GM12864 (cell line): ENCODE results near the gene CCDC190.

ENCODE experiments used
- DNase-seq: peaks from one replicate; pipeline ENCODE4 v3.0.0-alpha.2; 2011; ENCODE audit warnings: low read depth
- H3K4me3 ChIP-seq: 2 replicates; pipeline ENCODE4 v1.5.1; 2011; ENCODE audit warnings: mild to moderate bottlenecking, low read depth, low read length, control low read depth
- CTCF ChIP-seq: IDR thresholded peaks from 2 replicates; pipeline ENCODE4 v1.5.1; 2011; ENCODE audit warnings: low read depth, mild to moderate bottlenecking, moderate library complexity, low read length, control low read depth, inconsistent platforms; ENCODE audit errors: missing control alignments

Gene CCDC190

GRCh38 chr1:162849711-162850110 is 11.3 kb downstream of the CCDC190 start:
- no peak overlapping the region for H3K4me3 ChIP-seq

GRCh38 chr1:162847839-162848453 is 13.0 kb downstream of the CCDC190 start:
- peak; percentile 39 for DNase-seq
- TF ChIP-seq CTCF, result peak; percentile 83
- H3K4me3 ChIP-seq, result no peak overlapping the region

More at GRCh38 chr1:162849711-162850110, 11.3 kb downstream of the CCDC190 start:
- no peak for DNase-seq
- no peak for TF ChIP-seq CTCF

GRCh38 chr1:162846256-162847212 is 14.4 kb downstream of the CCDC190 start:
- no peak for TF ChIP-seq CTCF
- no peak for DNase-seq
- no peak overlapping the region for H3K4me3 ChIP-seq

GRCh38 chr1:162844153-162844552 is 16.8 kb downstream of the CCDC190 start:
- H3K4me3 ChIP-seq, result no peak overlapping the region
- TF ChIP-seq CTCF, result no peak
- DNase-seq, result no peak

GRCh38 chr1:162840250-162840839 is 20.6 kb downstream of the CCDC190 start:
- no peak for DNase-seq
- H3K4me3 ChIP-seq, result no peak overlapping the region
- TF ChIP-seq CTCF, result no peak

- no peak for TF ChIP-seq CTCF
- no peak for DNase-seq
- H3K4me3 ChIP-seq, result no peak overlapping the region
Observed at GRCh38 chr1:162838863-162839262, 22.1 kb downstream of the CCDC190 start.
